Heart left ventricle (tissue), 16 donors: ENCODE data around the gene ZNF273. TPM values are rescaled to one million over a fixed set of nuclear protein-coding genes. Genes with fewer than 3 reads are reported as not detected.
A peak's percentile ranks its signal among the peaks of the same experiment; 100 is the strongest.

Experiments used
- ATAC-seq, 4 donors: fragments of 200-7000 bp; cut with Tn5 transposase; one replicate each; pipeline ENCODE4 v1.9.1; 2020 to 2022; ENCODE audit warnings: moderate library complexity in 4 of 4, mild to moderate bottlenecking in 3 of 4, moderate number of reproducible peaks in 1 of 4
- DNase-seq, 5 donors: peaks; one replicate each; pipeline ENCODE4 v3.0.0-alpha.2; 2020
- H3K27ac ChIP-seq, 12 donors: fragments of 200-600 bp; sonication (generic) in 4 of 12; one replicate each; pipeline versions ENCODE4 v1.5.0 to v1.8.0; 2016 to 2022; ENCODE audit warnings: mild to moderate bottlenecking in 2 of 12
- H3K27me3 ChIP-seq, 9 donors: fragments of 200-600 bp; sonication (generic) in 2 of 9; one replicate each; pipeline versions ENCODE4 v1.5.1 to v1.8.0; 2016 to 2022; ENCODE audit warnings: mild to moderate bottlenecking in 3 of 9
- H3K36me3 ChIP-seq, 9 donors: fragments of 200-600 bp; sonication (generic) in 2 of 9; one replicate each; pipeline versions ENCODE4 v1.5.0 to v1.8.0; 2018 to 2022; ENCODE audit warnings: mild to moderate bottlenecking in 2 of 9
- H3K4me1 ChIP-seq, 12 donors: fragments of 200-600 bp; sonication (generic) in 4 of 12; one replicate each; pipeline versions ENCODE4 v1.5.0 to v1.8.0; 2016 to 2022; ENCODE audit warnings: mild to moderate bottlenecking in 3 of 12
- H3K4me3 ChIP-seq, 12 donors: fragments of 200-600 bp; sonication (generic) in 4 of 12; one replicate each; pipeline versions ENCODE4 v1.5.0 to v1.8.0; 2017 to 2022; ENCODE audit warnings: mild to moderate bottlenecking in 9 of 12, moderate library complexity in 4 of 12
- H3K9me3 ChIP-seq, 12 donors: fragments of 200-600 bp; sonication (generic) in 4 of 12; one replicate each; pipeline versions ENCODE4 v1.5.0 to v1.8.0; 2016 to 2022; ENCODE audit warnings: mild to moderate bottlenecking in 1 of 12
- POLR2A ChIP-seq, 2 donors: fragments of 450-650 bp; IDR thresholded peaks; one replicate each; pipeline ENCODE4 v1.6.1; 2017; ENCODE audit warnings: antibody characterized with exemption in 2 of 2, mild to moderate bottlenecking in 2 of 2, moderate library complexity in 2 of 2
- WGBS, 4 donors: extraction: QIAGEN DNeasy Blood & Tissue Kit in 2 of 4; methylation state at CpG; one replicate each; pipeline versions ENCODE4 v1.1.5 to v1.1.7; 2013 to 2018; 5-methylcytosine and 5-hydroxymethylcytosine counted together
- intact Hi-C, 10 donors: fragments of 100-400 bp; cut with DNase I; formaldehyde crosslinking; loops; one replicate each; pipeline versions ENCODE4 v1.11.1 to v1.14.2; 2022
- long read RNA-seq, 3 donors: library from polyadenylated mRNA; unstranded; transcript quantifications; one replicate each; pipeline ENCODE4 v2.0.0, GENCODE V29; 2020 to 2021
- polyA plus RNA-seq, 2 donors: library from polyadenylated mRNA; stranded (reverse); fragments of 200-250 nt; gene quantifications; one replicate each; pipeline ENCODE4 v1.2.3, GENCODE V29; 2013
- total RNA-seq, 9 donors: library from RNA; depleted of rRNA in 2 of 9; stranded (reverse); fragments of >200 nt in 2 of 9; fragmentation: NEBNext Ultra II Directional in 3 of 9; extraction: Animal tissue kit (Norgen Biotek cat#: 25700) in 3 of 9; gene quantifications; one replicate each; pipeline versions ENCODE4 v1.1.0 to v1.2.4, GENCODE V29; 2016 to 2023
- TF ChIP-seq, protein P1 (sequence below), 12 donors: fragments of 200-600 bp; sonication (generic) in 4 of 12; IDR thresholded peaks; one replicate each; pipeline versions ENCODE4 v1.5.0 to v1.8.0; 2018 to 2022; ENCODE audit warnings: antibody characterized with exemption in 12 of 12, mild to moderate bottlenecking in 5 of 12
- donor health status: ischemic (EF 13 %, LVEDD 7.1; RV severe dilation, severe dysfunction).
- donor health status: healthy with polysubstance abuse.
- donor health status: DM: no; HTN: yes; CAD: no.
- donor health status: DM: no; HTN: no; CAD: no.
- donor health status: ischemic (EF 25% LVEDD 6.9; RV normal size, moderate dysfunction).
- donor health status: ischemic (EF 25% LVEDD 5.7; RV mildly dilated, moderate dysfunction).
- donor health status: healthy.
- donor health status: DM: yes; HTN: yes; CAD: no.
- donor health status: ischemic (EF 35%, LVEDD 5.7; RV mildly dilated, moderate dysfunction).
- donor health status: nonischemic (EF 11% LVEDD 7.7; RV severe dilation, severe dysfunction).
- donor health status: DM: yes; HTN: yes; CAD: no.
- donor health status: PGD.
- donor health status: ischemic (EF 29% LVEDD 5.4; RV normal size, mild dysfunction).
- donor health status: nonischemic (EF 23%, LVEDD 6.1; RV moderate dilation, normal function).

Gene ZNF273
- total RNA-seq = 1 to 10 TPM in 7 of 9 donors, under 1 TPM in 2; 0.56 to 4.2 (median 1.4) TPM
- polyA plus RNA-seq = 1 to 10 TPM; 1.1 to 1.3 TPM
- long read RNA-seq, donor 1, partial matches to known transcripts = 0 of 6 reads
- long read RNA-seq, donor 1, other reads (novel, unspliced or antisense) = 5 of 6 reads
- long read RNA-seq, donor 2, partial matches to known transcripts = 1 of 4 reads
- long read RNA-seq, donor 2, other reads (novel, unspliced or antisense) = 2 of 4 reads
- long read RNA-seq, donor 3 = 0 reads

DNA sequence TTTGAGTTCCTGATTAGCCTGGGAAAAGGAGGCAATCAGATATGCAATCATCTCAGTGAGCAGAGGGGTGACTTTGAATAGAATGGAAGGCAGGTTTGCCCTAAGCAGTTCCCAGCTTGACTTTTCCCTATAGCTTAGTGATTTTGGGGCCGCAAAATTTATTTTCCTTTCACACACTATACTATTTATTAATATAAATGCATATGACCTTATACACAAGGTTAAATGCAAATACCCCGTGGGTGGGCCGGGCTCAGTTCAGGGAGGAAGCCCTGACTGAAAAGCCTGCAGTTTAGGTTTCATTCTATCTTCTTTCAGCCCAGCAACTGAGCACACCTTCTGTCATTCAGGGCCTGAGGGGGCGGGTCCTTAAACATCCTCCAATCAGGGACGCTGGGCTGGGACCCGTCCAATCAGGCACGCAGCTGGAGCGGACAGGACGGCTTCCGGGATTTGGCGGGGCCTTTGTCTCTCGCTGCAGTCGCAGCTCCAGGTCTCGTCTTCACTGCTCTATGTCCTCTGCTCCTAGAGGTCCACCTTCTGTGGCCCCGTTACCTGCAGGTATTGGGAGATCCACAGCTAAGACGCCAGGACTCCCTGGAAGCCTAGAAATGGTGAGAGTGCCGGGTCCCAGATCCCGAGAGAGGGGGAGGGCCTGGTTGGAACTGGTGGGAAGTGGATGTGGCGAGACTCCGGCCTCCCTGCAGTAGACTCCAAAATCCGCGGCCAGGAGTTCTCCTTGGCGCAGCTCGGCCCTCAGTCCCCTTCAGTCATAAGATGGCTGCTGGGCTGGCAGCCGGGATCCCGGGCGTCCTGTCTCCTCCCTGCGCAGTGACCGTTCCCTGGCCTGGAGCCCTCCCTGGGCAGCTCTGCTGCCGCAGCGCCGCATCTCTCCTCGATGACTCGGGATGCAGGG, at the start of gene ZNF273:
TSS of gene ZNF273 (plus strand) at position 468 of the 916 bp plus-strand sequence. CDS start at position 513, 45 bp downstream.
- Histone ChIP-seq H3K27me3 (no peaks in the 10 kb centered on the region), H3K36me3 (no peaks in the 10 kb centered on the region), H3K9me3 (no peaks in the 10 kb centered on the region), H3K4me1 (peaks cover 0 to 18% (median 5%) of the 10 kb centered on the region in 12 donors), H3K27ac (peak within 1 kb of the TSS in 10 of 12 donors; percentile 23 to 76 (median 64)), H3K4me3 (peak within 1 kb of the TSS; percentile 53 to 94 (median 80))
- peak; percentile 92 to 96 (median 94) for DNase-seq
- intact Hi-C loops = loop anchor here in 1 of 10 donors (10.0 kb wide), 1 partner anchor 98 kb away; no protein-coding TSS in a partner anchor
- ATAC-seq = peak; percentile 94 to 99 (median 99)
- TF ChIP-seq POLR2A (IDR thresholded peaks at IDR 0.05) = no peak
- TF ChIP-seq, protein P1, sequence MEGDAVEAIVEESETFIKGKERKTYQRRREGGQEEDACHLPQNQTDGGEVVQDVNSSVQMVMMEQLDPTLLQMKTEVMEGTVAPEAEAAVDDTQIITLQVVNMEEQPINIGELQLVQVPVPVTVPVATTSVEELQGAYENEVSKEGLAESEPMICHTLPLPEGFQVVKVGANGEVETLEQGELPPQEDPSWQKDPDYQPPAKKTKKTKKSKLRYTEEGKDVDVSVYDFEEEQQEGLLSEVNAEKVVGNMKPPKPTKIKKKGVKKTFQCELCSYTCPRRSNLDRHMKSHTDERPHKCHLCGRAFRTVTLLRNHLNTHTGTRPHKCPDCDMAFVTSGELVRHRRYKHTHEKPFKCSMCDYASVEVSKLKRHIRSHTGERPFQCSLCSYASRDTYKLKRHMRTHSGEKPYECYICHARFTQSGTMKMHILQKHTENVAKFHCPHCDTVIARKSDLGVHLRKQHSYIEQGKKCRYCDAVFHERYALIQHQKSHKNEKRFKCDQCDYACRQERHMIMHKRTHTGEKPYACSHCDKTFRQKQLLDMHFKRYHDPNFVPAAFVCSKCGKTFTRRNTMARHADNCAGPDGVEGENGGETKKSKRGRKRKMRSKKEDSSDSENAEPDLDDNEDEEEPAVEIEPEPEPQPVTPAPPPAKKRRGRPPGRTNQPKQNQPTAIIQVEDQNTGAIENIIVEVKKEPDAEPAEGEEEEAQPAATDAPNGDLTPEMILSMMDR (IDR thresholded peaks at IDR 0.05) = no peak
- WGBS, 4 donors = 0 to 1% (median 1%) methylated on average over 14 to 34 of the region's 34 CpGs

DNA sequence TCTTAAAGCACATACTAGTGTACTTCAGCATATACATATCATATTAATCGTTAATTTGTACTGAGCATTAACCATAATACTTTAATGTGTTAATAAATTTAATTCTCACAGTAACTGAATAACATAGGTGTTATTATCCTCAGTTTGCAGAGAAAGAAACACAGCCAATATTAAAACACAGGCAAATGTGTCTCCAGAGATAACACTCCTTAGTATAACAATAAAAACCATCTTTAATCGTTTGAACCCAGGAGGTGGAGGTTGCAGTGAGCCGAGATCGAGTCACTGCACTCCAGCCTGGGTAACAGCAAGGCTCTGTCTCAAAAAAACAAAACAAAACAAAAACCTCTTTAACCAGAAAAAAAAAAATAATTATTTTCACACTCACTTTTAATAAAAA, 49.4 kb upstream of the ZNF273 start:
- ATAC-seq (no peak), DNase-seq (no peak)
- Histone ChIP-seq H3K4me3 (no peak overlapping the region), H3K27me3 (no peaks in the 10 kb centered on the region), H3K36me3 (no peaks in the 10 kb centered on the region), H3K27ac (no peak overlapping the region), H3K9me3 (no peaks in the 10 kb centered on the region), H3K4me1 (peaks cover 0 to 9% (median 0%) of the 10 kb centered on the region in 12 donors)
- intact Hi-C loops = no loop called here
- TF ChIP-seq, protein P1 (IDR thresholded peaks at IDR 0.05) = no peak
- no peak for TF ChIP-seq POLR2A (IDR thresholded peaks at IDR 0.05)
- 69 to 94% (median 87%) methylated on average over 4 of the region's 4 CpGs for WGBS, 4 donors

DNA sequence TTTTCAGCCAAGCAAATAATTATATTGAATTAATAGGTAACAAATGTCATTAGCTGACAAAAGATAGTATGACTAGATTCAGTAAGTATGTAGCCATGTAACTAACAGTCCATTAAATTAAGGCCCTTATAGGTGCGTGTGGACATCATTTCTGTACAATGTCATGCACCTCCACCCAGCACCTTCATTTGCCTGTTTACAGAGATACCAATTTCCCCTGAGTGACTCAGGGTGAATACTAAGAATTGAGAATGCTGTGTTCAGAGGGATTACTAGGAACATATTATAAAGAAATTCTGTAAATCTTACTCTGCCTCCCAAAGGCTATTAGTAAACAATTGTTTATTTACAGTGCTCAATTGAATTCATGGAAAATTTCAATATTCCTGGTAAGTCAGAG, 48.1 kb upstream of the ZNF273 start:
- 80 to 95% (median 88%) methylated on average over 1 of the region's 1 CpG for WGBS, 4 donors

More for the DNA sequence above, 48.1 kb upstream of the ZNF273 start:
- Histone ChIP-seq H3K27ac (no peak overlapping the region), H3K27me3 (no peaks in the 10 kb centered on the region), H3K36me3 (no peaks in the 10 kb centered on the region), H3K4me3 (no peak overlapping the region), H3K4me1 (no peaks in the 10 kb centered on the region), H3K9me3 (no peaks in the 10 kb centered on the region)
- DNase-seq = no peak
- TF ChIP-seq, protein P1 (IDR thresholded peaks at IDR 0.05) = no peak
- no peak for TF ChIP-seq POLR2A (IDR thresholded peaks at IDR 0.05)
- ATAC-seq = no peak
- intact Hi-C loops = no loop called here
